Epithelial cell of prostate (primary cell): ENCODE data around the gene UBA3.

Experiments used
- DNase-seq: peaks from one replicate; pipeline ENCODE4 v3.0.0-alpha.2; 2011; ENCODE audit warnings: low read depth, low spot score
- H3K27ac ChIP-seq: fragments of 450-650 bp; 2 replicates; pipeline ENCODE4 v1.5.1; 2017; ENCODE audit warnings: mild to moderate bottlenecking

Gene UBA3

DNA sequence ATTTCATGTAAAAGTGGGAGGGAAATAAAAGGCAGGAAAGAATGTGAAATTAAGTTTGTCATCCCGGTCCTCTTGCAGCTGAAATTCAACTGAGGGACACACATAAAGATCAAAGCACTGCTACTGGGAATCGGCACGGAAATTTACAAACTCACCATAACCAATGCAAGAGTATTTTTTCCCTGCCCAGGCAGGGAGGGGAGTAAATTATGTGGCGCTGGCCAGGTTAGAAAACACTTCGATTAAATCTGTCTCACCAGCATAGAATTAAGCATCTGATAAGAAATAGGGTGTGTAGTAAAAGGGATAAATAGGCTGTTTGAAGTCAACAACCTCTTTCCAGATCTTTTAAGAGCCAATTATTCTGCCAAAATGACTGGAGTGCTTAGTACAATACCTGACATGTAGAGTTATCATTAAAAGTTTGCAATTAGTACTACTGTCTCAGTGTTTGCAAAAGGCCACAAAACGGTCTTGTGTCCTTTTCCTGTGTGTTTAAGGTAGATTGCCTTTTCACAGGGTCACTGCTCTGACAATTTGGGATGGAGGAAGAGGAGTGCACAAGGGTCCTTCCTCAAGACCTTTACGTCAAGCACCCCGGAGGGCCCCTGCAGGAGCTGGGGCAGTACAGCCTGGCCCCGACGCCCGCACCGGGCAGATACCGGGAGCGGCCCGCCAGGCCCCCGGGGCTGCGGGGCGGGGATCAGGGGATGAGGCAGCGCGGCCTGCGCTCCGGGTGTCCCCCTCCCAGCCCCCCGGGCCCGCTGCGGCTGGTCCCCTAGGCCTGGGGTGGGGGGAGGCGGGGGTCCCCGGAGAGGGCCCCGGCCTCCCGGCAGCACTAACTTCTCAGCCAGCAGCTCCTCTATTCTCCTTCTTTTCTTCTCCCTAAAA lies 651 bp downstream of the UBA3 start:
- no peak for DNase-seq
- H3K27ac ChIP-seq = peak overlapping the region; percentile 62

- no peak overlapping the region for H3K27ac ChIP-seq
- DNase-seq = no peak
Measured at GRCh38 chr3:69072928-69073327, 7.2 kb downstream of the UBA3 start.

DNA sequence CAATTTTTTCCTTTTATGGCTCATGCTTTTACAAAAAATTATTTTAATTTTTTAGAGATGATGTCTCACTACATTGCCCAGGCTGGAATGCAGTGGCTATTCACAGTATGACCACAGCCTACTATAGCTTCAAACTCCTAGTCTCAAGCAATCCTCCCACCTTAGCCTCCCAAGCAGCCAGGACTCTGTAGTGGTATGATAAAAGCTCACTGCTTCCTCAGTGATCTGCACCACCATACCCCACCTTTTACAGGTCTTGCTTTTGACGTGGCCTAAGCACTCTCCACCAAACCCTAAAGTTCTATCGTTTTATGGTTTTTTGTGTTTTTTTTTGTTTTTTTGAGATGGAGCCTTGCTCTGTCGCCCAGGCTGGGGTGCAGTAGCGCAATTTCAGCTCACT lies 14.0 kb downstream of the UBA3 start:
- no peak for DNase-seq
- no peak overlapping the region for H3K27ac ChIP-seq

- DNase-seq = no peak
- no peak overlapping the region for H3K27ac ChIP-seq
Measured at GRCh38 chr3:69065318-69065964, 14.7 kb downstream of the UBA3 start.

- H3K27ac ChIP-seq = no peak overlapping the region
- DNase-seq = no peak
Measured at GRCh38 chr3:69063636-69064035, 16.5 kb downstream of the UBA3 start.

GRCh38 chr3:69059688-69060087 lies 20.5 kb downstream of the UBA3 start:
- no peak overlapping the region for H3K27ac ChIP-seq
- DNase-seq = no peak

DNA sequence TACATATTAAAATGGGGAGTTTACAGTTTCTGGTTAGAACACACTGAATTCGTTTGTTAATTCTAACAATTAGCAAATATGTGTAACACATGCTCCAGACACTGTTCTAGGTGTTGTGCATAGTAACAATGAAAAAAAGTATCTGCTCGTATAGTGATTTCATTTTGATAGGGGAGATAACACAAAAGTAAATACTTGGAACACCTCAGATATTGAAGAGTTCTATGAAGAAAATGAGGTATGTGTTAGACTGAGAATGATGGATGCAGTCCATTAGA lies 21.3 kb downstream of the UBA3 start:
- H3K27ac ChIP-seq = no peak overlapping the region
- DNase-seq = no peak

DNA sequence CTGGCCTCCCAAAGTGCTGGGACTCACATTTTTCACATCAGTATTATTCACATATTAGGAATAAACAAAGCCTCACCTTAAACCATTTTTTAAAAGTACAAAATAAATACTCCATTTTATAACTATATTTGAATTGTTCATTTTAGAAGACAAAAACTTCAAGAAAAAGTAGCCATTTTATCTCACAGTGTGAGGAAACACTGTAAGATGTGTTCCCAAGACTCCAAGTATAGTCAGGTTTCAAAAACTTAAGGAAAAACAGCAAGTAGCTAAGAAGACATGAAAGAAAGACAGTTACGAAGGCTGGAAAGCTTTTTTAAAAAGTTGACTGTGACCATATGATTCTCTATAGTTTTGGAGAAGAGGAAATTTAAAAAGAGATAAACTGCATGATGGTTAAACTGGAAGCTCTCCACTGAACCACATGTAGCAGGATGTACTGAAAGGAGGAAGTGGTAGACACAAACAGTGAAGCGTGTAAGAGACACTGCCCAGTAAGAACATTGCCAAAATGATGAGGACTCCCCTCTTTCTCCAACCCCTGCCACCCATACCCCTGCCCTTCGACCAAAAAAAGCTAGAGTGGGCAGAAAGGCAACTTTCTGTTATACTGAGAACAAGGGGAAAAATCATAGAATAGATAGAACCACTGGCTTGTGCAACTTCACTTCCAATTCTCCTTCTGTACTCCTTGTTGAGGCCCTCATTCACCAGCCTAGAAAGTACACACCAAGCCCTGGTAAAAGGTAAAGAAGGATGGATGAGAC lies 21.8 kb downstream of the UBA3 start:
- no peak for DNase-seq
- no peak overlapping the region for H3K27ac ChIP-seq

- peak overlapping the region; percentile 90 for H3K27ac ChIP-seq
- no peak for DNase-seq
Measured at GRCh38 chr3:69052472-69052898, 27.7 kb downstream of the UBA3 start.

DNA sequence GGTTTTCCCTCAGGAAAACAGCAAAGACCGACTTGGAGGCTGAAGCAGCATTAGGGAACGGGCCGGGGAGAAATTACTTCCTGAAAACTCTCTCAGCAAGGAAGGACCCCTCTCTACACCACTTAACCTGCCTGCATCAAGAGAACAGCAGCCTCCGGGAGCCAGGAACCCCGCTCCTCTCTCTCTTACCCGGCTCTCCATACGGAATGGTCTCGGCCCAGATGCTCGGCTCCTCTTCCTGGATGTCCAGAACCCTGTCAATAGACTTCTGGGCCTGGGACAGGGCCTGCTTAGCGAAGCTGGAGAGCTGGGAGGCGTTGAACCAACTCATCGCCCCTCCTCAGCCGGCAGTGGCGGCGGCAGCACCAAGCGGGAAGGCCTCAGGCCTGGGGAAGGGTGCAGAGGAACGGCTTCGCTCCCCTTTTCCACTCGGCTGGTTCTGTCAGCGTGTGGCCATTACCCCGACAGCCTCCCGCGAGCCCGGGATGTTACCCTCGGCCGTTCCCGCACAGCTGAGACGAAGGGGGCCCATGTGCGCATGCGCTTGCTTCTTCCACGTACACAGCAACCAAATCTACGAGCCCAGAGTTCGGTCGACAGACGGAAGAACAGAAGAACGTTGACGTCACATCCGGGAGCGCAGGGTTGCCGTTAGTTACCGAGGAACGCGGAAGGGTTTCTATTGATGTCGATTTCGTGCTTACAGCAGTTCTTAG lies 28.3 kb downstream of the UBA3 start, which contains the start of gene TMF1:
Gene TMF1, minus strand, starts transcription at position 578 of the 716 bp plus-strand sequence. Its CDS starts 247 bp downstream, at position 331.
- peak; percentile 96 for DNase-seq
- peak within 1 kb of the TSS; percentile 90 for H3K27ac ChIP-seq

DNA sequence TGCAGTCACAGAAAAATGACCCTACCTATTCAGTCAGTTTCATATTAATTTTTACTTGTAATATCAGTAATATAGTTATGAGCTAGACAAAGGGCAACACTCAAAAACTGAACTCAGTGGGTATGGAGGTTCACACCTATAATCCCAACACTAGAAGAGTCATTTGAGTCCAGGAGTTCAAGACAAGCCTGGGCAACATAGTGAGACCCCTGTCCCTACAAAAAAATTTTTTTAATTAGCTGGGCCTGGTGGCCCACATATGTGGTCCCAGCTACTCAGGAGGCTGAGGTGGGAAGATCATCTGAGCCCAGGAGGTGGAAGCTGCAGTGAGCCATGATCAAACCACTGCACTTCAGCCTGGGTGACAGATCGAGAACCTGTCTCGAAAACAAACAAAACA lies 31.2 kb downstream of the UBA3 start:
- no peak for DNase-seq
- H3K27ac ChIP-seq = no peak overlapping the region

GRCh38 chr3:69044608-69045007 lies 35.6 kb downstream of the UBA3 start:
- DNase-seq = no peak
- H3K27ac ChIP-seq = no peak overlapping the region

DNA sequence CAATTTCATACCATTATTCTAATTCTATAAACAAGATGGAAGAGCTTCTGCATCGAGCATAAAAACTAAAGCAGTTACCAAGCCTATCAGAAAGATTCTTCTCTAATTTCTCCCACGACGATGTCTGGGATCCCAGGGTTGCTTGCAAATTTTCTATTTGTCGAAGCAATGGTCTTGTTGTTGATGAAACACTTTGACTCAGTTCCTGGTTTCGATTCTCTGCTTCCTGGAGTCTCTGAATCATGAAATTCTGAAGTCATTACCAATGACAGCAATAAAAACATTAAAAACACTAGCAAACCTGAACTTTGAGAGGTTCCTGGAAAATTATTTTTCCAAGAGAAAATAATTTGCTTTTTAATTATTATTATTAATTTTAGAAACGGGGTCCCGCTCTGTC lies 46.7 kb downstream of the UBA3 start:
- H3K27ac ChIP-seq = peak overlapping the region; percentile 98
- DNase-seq = peak; percentile 82

- peak overlapping the region; percentile 98 for H3K27ac ChIP-seq
- DNase-seq = no peak
Measured at GRCh38 chr3:69032737-69033136, 47.4 kb downstream of the UBA3 start.

- DNase-seq = peak; percentile 37
- H3K27ac ChIP-seq = peak overlapping the region; percentile 98
Measured at GRCh38 chr3:69032142-69032541, 48.0 kb downstream of the UBA3 start.

DNA sequence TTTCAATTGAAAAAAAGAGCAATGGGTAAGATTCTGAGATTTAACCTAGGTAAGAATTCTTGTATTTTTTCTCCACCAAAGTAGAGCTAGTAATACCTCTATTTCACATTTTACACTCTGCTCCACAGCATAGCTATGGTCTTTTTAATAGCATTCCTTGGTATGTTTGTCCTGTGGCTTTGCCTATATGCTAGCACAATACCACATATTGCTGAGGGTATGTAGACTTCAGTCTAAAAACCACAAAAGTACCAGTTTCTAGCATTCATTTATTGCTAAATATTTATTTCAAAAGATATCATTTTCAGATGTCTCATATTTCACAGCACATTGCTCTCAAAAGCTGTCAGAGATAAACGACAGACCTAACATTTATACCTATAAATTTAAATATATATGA lies 48.5 kb downstream of the UBA3 start:
- DNase-seq = no peak
- peak overlapping the region; percentile 98 for H3K27ac ChIP-seq

GRCh38 chr3:69020857-69021256 lies 59.3 kb downstream of the UBA3 start:
- DNase-seq = no peak
- H3K27ac ChIP-seq = no peak overlapping the region

- no peak for DNase-seq
- H3K27ac ChIP-seq = no peak overlapping the region
Measured at GRCh38 chr3:69020424-69020823, 59.7 kb downstream of the UBA3 start.

DNA sequence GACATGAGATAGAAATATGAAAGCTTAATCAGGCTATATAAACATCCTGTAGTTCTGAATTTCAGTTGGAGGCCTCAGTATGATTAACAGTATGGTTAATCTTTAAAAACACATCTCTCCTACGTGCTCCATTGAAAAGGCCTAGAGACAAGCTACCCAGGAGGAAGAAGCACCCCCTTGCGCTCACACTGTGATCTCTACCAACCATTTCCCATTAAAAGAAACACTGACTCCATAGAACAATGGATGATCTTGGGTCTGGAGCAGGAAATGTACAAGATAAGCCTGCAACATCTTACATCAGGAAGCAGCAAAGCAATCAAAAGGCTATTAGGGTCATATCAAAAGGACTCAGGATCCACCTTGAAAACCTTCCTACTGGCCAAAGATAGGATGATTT lies 63.3 kb downstream of the UBA3 start:
- H3K27ac ChIP-seq = no peak overlapping the region
- no peak for DNase-seq

DNA sequence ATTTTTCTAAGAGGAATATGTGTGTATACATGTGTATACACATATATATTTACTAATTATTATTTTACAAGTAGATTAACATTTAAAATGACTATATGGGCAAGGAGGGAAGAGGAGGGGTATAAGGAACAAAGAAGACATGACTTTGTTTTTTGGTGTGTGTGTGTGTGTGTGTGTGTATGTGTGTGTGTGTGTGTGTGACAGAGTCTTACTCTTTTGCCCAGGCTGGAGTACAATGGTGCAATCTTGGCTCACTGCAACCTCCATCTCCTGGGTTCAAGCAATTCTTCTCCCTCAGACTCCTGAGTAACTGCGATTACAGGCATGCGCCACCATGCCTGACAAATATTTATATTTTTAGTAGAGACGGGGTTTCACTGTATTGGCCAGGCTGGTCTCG lies 64.1 kb downstream of the UBA3 start:
- DNase-seq = no peak
- H3K27ac ChIP-seq = no peak overlapping the region
